Subcutaneous adipose tissue (tissue), 4 donors: ENCODE measurements around the gene SORL1. TPM values are rescaled to one million over a fixed set of nuclear protein-coding genes. Genes with fewer than 3 reads are reported as not detected.

Experiments used
- total RNA-seq, 4 donors: library from RNA; depleted of rRNA; stranded (reverse); fragments of >200 nt; gene quantifications; one replicate each; pipeline ENCODE4 v1.1.0, GENCODE V29; 2016
- TF ChIP-seq, protein P1 (sequence below): fragments of 450-650 bp; IDR thresholded peaks from one replicate; pipeline ENCODE4 v1.5.1; 2016; ENCODE audit warnings: low read depth, mild to moderate bottlenecking, control low read depth, antibody characterized with exemption, moderate library complexity

SORL1 gene
- total RNA-seq, 4 donors from 2014 or later, result 4.2 to 10.7 (median 6.6) TPM

GRCh38 chr11:121583825-121584224 is 131.7 kb downstream of the SORL1 start:
- TF ChIP-seq, protein P1, sequence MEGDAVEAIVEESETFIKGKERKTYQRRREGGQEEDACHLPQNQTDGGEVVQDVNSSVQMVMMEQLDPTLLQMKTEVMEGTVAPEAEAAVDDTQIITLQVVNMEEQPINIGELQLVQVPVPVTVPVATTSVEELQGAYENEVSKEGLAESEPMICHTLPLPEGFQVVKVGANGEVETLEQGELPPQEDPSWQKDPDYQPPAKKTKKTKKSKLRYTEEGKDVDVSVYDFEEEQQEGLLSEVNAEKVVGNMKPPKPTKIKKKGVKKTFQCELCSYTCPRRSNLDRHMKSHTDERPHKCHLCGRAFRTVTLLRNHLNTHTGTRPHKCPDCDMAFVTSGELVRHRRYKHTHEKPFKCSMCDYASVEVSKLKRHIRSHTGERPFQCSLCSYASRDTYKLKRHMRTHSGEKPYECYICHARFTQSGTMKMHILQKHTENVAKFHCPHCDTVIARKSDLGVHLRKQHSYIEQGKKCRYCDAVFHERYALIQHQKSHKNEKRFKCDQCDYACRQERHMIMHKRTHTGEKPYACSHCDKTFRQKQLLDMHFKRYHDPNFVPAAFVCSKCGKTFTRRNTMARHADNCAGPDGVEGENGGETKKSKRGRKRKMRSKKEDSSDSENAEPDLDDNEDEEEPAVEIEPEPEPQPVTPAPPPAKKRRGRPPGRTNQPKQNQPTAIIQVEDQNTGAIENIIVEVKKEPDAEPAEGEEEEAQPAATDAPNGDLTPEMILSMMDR, result no peak

- TF ChIP-seq, protein P1, result no peak
Measured at GRCh38 chr11:121586750-121587149, 134.6 kb downstream of the SORL1 start.

DNA sequence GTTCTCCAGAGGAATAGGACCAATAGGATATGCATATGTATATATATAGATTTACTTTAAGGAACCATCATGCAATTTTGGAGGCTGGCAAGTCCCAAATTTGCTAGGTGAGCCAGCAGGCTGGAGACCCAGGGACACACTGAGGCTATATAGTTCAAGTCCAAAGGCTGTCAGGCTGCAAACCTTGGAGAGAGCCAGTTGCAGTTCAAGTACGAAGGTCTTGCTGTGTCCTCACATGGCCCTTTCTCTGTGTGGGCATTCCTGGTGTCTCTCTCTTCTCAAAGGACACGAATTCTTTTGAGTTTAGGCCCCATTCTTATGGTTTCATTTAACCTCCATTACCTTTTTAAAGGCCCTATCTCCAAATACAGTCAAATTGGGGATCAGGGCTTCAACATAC is 135.1 kb downstream of the SORL1 start:
- TF ChIP-seq, protein P1, result no peak

- TF ChIP-seq, protein P1, result no peak
Measured at GRCh38 chr11:121588747-121589146, 136.6 kb downstream of the SORL1 start.

- TF ChIP-seq, protein P1, result no peak
Measured at GRCh38 chr11:121589946-121590537, 137.9 kb downstream of the SORL1 start.

GRCh38 chr11:121590772-121591404 is 138.8 kb downstream of the SORL1 start:
- TF ChIP-seq, protein P1, result no peak

GRCh38 chr11:121591405-121592033 is 139.4 kb downstream of the SORL1 start:
- TF ChIP-seq, protein P1, result no peak
